ENCODE measurements around the gene NCOA1.

DNA sequence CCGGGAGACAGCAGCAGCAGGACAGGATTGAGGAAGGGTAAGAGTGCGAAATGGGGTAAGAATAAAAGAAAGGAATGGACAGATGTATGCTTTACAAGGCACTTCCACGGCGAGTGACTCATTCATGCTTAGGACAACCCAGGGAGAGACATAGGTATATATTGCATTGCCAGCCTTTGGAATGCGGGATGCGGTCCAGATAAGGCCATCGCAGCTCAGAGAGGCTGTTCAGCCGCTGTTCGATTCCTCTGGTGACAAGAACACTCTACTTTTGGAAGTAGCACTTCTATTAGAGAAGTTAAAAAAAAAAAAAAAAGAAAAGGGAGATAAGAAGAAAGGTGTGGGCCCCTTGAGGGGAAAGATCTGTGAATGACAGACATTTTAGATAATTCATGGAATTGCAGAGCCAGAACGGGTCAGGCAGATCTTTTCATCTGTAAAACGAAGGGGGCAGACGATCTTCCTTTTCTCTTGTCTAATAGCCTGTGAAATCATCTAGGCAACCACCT, 819 bp upstream of the NCOA1 start:
- TF ChIP-seq JUND (IDR thresholded peaks at IDR 0.05) (no peak), YY1 (IDR thresholded peaks at IDR 0.05) (no peak), TAF1 (conservative IDR thresholded peaks at IDR 0.05) (no peak), ATF3 (IDR thresholded peaks at IDR 0.05) (no peak)
- TF ChIP-seq, protein P1, sequence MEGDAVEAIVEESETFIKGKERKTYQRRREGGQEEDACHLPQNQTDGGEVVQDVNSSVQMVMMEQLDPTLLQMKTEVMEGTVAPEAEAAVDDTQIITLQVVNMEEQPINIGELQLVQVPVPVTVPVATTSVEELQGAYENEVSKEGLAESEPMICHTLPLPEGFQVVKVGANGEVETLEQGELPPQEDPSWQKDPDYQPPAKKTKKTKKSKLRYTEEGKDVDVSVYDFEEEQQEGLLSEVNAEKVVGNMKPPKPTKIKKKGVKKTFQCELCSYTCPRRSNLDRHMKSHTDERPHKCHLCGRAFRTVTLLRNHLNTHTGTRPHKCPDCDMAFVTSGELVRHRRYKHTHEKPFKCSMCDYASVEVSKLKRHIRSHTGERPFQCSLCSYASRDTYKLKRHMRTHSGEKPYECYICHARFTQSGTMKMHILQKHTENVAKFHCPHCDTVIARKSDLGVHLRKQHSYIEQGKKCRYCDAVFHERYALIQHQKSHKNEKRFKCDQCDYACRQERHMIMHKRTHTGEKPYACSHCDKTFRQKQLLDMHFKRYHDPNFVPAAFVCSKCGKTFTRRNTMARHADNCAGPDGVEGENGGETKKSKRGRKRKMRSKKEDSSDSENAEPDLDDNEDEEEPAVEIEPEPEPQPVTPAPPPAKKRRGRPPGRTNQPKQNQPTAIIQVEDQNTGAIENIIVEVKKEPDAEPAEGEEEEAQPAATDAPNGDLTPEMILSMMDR (IDR thresholded peaks at IDR 0.05; ENCODE audit: low read depth, low read length, missing input control) = no peak
- TF ChIP-seq, protein P2, sequence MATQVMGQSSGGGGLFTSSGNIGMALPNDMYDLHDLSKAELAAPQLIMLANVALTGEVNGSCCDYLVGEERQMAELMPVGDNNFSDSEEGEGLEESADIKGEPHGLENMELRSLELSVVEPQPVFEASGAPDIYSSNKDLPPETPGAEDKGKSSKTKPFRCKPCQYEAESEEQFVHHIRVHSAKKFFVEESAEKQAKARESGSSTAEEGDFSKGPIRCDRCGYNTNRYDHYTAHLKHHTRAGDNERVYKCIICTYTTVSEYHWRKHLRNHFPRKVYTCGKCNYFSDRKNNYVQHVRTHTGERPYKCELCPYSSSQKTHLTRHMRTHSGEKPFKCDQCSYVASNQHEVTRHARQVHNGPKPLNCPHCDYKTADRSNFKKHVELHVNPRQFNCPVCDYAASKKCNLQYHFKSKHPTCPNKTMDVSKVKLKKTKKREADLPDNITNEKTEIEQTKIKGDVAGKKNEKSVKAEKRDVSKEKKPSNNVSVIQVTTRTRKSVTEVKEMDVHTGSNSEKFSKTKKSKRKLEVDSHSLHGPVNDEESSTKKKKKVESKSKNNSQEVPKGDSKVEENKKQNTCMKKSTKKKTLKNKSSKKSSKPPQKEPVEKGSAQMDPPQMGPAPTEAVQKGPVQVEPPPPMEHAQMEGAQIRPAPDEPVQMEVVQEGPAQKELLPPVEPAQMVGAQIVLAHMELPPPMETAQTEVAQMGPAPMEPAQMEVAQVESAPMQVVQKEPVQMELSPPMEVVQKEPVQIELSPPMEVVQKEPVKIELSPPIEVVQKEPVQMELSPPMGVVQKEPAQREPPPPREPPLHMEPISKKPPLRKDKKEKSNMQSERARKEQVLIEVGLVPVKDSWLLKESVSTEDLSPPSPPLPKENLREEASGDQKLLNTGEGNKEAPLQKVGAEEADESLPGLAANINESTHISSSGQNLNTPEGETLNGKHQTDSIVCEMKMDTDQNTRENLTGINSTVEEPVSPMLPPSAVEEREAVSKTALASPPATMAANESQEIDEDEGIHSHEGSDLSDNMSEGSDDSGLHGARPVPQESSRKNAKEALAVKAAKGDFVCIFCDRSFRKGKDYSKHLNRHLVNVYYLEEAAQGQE (IDR thresholded peaks at IDR 0.05) = no peak

All from liver (tissue), 3 donors.